Measurements from ENCODE around the gene CAPZA2.

Gene CAPZA2

DNA sequence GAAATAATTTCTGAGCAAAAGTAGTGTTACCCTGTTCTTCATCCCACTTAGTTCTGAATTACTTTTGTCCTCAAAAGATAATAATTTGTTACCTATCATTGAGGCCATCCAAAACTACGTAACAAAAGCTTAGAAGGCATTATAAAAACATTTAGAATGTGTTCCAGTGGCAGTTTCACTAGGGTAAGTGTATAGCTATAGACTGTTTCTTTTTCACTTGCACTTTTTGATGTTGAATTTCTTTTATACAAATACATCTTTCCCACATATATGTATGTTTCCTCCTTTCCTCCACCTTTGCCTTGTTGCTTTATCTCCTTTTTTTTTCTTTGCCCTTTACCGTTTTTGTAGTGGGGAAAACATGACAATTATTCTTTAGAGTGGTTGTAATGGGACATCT lies 33.5 kb downstream of the CAPZA2 start:
- no peak overlapping the region for H3K4me3 ChIP-seq (ENCODE audit: low read length)
- TF ChIP-seq, protein P1, sequence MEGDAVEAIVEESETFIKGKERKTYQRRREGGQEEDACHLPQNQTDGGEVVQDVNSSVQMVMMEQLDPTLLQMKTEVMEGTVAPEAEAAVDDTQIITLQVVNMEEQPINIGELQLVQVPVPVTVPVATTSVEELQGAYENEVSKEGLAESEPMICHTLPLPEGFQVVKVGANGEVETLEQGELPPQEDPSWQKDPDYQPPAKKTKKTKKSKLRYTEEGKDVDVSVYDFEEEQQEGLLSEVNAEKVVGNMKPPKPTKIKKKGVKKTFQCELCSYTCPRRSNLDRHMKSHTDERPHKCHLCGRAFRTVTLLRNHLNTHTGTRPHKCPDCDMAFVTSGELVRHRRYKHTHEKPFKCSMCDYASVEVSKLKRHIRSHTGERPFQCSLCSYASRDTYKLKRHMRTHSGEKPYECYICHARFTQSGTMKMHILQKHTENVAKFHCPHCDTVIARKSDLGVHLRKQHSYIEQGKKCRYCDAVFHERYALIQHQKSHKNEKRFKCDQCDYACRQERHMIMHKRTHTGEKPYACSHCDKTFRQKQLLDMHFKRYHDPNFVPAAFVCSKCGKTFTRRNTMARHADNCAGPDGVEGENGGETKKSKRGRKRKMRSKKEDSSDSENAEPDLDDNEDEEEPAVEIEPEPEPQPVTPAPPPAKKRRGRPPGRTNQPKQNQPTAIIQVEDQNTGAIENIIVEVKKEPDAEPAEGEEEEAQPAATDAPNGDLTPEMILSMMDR (conservative IDR thresholded peaks at IDR 0.05; ENCODE audit: low read depth, low read length): no peak
- DNase-seq (ENCODE audit: low read depth): no peak

DNA sequence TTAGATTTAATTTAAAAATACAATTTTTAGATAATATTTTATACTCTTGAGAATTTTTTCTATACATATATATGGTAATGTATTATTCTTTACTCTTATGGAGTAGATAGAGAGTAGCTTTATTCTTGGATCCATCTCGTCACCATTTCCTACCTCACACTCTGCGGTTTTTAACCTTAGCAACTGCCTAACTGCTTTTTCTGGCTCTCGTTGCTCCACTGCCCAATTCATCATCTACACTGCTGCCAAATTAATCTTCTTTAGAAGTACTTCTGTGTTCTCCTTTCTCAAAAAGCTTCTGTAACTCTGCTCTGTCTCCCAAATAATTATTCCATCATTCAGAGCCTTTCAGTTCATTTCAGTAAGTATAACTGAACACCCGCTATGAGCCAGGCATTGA lies 35.3 kb downstream of the CAPZA2 start:
- DNase-seq (ENCODE audit: low read depth): no peak
- no peak overlapping the region for H3K4me3 ChIP-seq (ENCODE audit: low read length)
- TF ChIP-seq, protein P1 (conservative IDR thresholded peaks at IDR 0.05; ENCODE audit: low read depth, low read length): no peak

GRCh38 chr7:116899308-116899707 lies 36.9 kb downstream of the CAPZA2 start:
- no peak overlapping the region for H3K4me3 ChIP-seq (ENCODE audit: low read length)
- TF ChIP-seq, protein P1 (conservative IDR thresholded peaks at IDR 0.05; ENCODE audit: low read depth, low read length): no peak
- no peak for DNase-seq (ENCODE audit: low read depth)

GRCh38 chr7:116901143-116901542 lies 38.8 kb downstream of the CAPZA2 start:
- TF ChIP-seq, protein P1 (conservative IDR thresholded peaks at IDR 0.05; ENCODE audit: low read depth, low read length): no peak
- H3K4me3 ChIP-seq (ENCODE audit: low read length): no peak overlapping the region
- DNase-seq (ENCODE audit: low read depth): no peak

- DNase-seq (ENCODE audit: low read depth): no peak
- H3K4me3 ChIP-seq (ENCODE audit: low read length): no peak overlapping the region
- TF ChIP-seq, protein P1 (conservative IDR thresholded peaks at IDR 0.05; ENCODE audit: low read depth, low read length): no peak
Observed at GRCh38 chr7:116902867-116903266, 40.5 kb downstream of the CAPZA2 start.

- no peak overlapping the region for H3K4me3 ChIP-seq (ENCODE audit: low read length)
- no peak for DNase-seq (ENCODE audit: low read depth)
- TF ChIP-seq, protein P1 (conservative IDR thresholded peaks at IDR 0.05; ENCODE audit: low read depth, low read length): no peak
Observed at GRCh38 chr7:116906391-116906790, 44.0 kb downstream of the CAPZA2 start.

GRCh38 chr7:116910383-116910782 lies 48.0 kb downstream of the CAPZA2 start:
- no peak overlapping the region for H3K4me3 ChIP-seq (ENCODE audit: low read length)
- DNase-seq (ENCODE audit: low read depth): no peak
- TF ChIP-seq, protein P1 (conservative IDR thresholded peaks at IDR 0.05; ENCODE audit: low read depth, low read length): no peak

Data from retinal pigment epithelial cell (primary cell).